ENCODE results near the gene ARHGAP23.

Gene ARHGAP23

GRCh38 chr17:38439436-38439835 lies 11.2 kb downstream of the ARHGAP23 start:
- no peak for TF ChIP-seq EZH2 (IDR thresholded peaks at IDR 0.05; ENCODE audit: borderline replicate concordance, low read length)
- TF ChIP-seq CTCF (IDR thresholded peaks at IDR 0.05; ENCODE audit: low read length): no peak
- H3F3A ChIP-seq (ENCODE audit: insufficient read depth, low read length): no peaks in the 10 kb centered on the region
- H2AFZ ChIP-seq (ENCODE audit: low read length): no peak overlapping the region
- H3K4me1 ChIP-seq (ENCODE audit: insufficient read depth, low read length, severe bottlenecking): no peaks in the 10 kb centered on the region
- no peak overlapping the region for H3K27ac ChIP-seq (ENCODE audit: low read depth, low read length, poor library complexity, severe bottlenecking)
- no peak overlapping the region for H3K4me3 ChIP-seq (ENCODE audit: low read depth, low read length, poor library complexity, severe bottlenecking)
- no peaks in the 10 kb centered on the region for H3K79me2 ChIP-seq (ENCODE audit: insufficient read depth, low read length)
- H3K9me2 ChIP-seq (ENCODE audit: low read depth, low read length): no peaks in the 10 kb centered on the region
- no peak overlapping the region for H3K9ac ChIP-seq (ENCODE audit: low read length)
- no peaks in the 10 kb centered on the region for H3K36me3 ChIP-seq (ENCODE audit: insufficient read depth, low read length)
- no peak overlapping the region for H3K4me2 ChIP-seq (ENCODE audit: low read length)
- H3K27me3 ChIP-seq (ENCODE audit: insufficient read depth, low read length): 0 out of 2 replicates have a peak, but pooled peaks cover 6% of the 10 kb centered on the region
- no peaks in the 10 kb centered on the region for H3K9me3 ChIP-seq (ENCODE audit: low read length)
- H4K20me1 ChIP-seq (ENCODE audit: insufficient read depth, low read length): no peaks in the 10 kb centered on the region

GRCh38 chr17:38440614-38441397 lies 12.5 kb downstream of the ARHGAP23 start:
- no peak for TF ChIP-seq EZH2 (IDR thresholded peaks at IDR 0.05; ENCODE audit: borderline replicate concordance, low read length)
- TF ChIP-seq CTCF (IDR thresholded peaks at IDR 0.05; ENCODE audit: low read length): no peak
- H3K27ac ChIP-seq (ENCODE audit: low read depth, low read length, poor library complexity, severe bottlenecking): no peak overlapping the region
- H3K27me3 ChIP-seq (ENCODE audit: insufficient read depth, low read length): no peaks in the 10 kb centered on the region
- H3K4me2 ChIP-seq (ENCODE audit: low read length): no peak overlapping the region
- H4K20me1 ChIP-seq (ENCODE audit: insufficient read depth, low read length): no peaks in the 10 kb centered on the region
- H3K9ac ChIP-seq (ENCODE audit: low read length): no peak overlapping the region
- no peaks in the 10 kb centered on the region for H3K4me1 ChIP-seq (ENCODE audit: insufficient read depth, low read length, severe bottlenecking)
- H3K4me3 ChIP-seq (ENCODE audit: low read depth, low read length, poor library complexity, severe bottlenecking): no peak overlapping the region
- no peaks in the 10 kb centered on the region for H3K36me3 ChIP-seq (ENCODE audit: insufficient read depth, low read length)
- H3K9me2 ChIP-seq (ENCODE audit: low read depth, low read length): no peaks in the 10 kb centered on the region
- H2AFZ ChIP-seq (ENCODE audit: low read length): no peak overlapping the region
- H3K79me2 ChIP-seq (ENCODE audit: insufficient read depth, low read length): no peaks in the 10 kb centered on the region
- no peaks in the 10 kb centered on the region for H3K9me3 ChIP-seq (ENCODE audit: low read length)
- no peaks in the 10 kb centered on the region for H3F3A ChIP-seq (ENCODE audit: insufficient read depth, low read length)

DNA sequence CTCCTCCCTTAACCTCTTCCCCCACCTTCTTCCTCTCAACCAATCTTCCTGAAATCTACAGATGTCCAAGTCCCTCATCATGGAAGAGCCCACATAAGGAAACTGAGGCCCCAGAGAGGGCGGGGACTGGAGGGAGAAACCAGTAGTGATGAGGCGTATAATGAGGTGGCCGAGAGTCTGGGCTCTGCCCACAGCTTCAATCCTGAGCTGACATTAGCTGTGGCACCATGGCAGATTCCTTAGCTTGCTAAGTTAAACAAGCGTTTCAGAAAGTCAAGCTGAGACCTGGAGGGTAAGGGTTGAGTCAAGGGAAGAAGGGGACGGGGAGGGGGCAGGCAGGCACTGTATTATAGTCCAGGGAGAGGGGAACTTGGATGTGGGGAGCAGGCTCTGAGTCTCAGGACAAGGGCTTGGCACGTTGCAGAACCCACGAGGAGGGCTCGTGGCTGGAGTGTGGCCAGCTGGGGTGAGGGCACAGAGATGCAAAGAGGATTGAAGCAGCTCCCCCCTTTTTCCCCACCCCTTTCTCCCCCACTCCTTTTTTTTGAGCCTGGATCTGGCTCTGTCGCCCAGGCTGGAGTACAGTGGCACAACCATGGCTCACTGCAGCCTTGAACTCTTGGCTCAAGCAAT lies 13.3 kb downstream of the ARHGAP23 start:
- Histone ChIP-seq H3K9ac (ENCODE audit: low read length) (no peak overlapping the region), H3K79me2 (ENCODE audit: insufficient read depth, low read length) (no peaks in the 10 kb centered on the region), H3K4me1 (ENCODE audit: insufficient read depth, low read length, severe bottlenecking) (no peaks in the 10 kb centered on the region)

More for the DNA sequence above, 13.3 kb downstream of the ARHGAP23 start:
- Histone ChIP-seq H3K27me3 (ENCODE audit: insufficient read depth, low read length) (no peaks in the 10 kb centered on the region), H4K20me1 (ENCODE audit: insufficient read depth, low read length) (no peaks in the 10 kb centered on the region), H3F3A (ENCODE audit: insufficient read depth, low read length) (no peaks in the 10 kb centered on the region), H3K4me2 (ENCODE audit: low read length) (no peak overlapping the region), H3K9me2 (ENCODE audit: low read depth, low read length) (no peaks in the 10 kb centered on the region), H3K4me3 (ENCODE audit: low read depth, low read length, poor library complexity, severe bottlenecking) (no peak overlapping the region), H2AFZ (ENCODE audit: low read length) (no peak overlapping the region), H3K36me3 (ENCODE audit: insufficient read depth, low read length) (no peaks in the 10 kb centered on the region), H3K27ac (ENCODE audit: low read depth, low read length, poor library complexity, severe bottlenecking) (no peak overlapping the region), H3K9me3 (ENCODE audit: low read length) (no peaks in the 10 kb centered on the region)
- no peak for TF ChIP-seq EZH2 (IDR thresholded peaks at IDR 0.05; ENCODE audit: borderline replicate concordance, low read length)
- TF ChIP-seq CTCF (IDR thresholded peaks at IDR 0.05; ENCODE audit: low read length): no peak

Data from OCI-LY1 (cell line).